ENCODE measurements around the gene ANK2. TPM values are rescaled to one million over a fixed set of nuclear protein-coding genes. Genes with fewer than 3 reads are reported as not detected.

Gene ANK2
- total RNA-seq, 1 donor from 2014 or later = 77.8 TPM

- H3K36me3 Mint-ChIP-seq (ENCODE audit: low read depth, unreplicated experiment) = no peaks in the 10 kb centered on the region
- DNase-seq (ENCODE audit: low read depth) = no peak
These were observed 104.8 kb downstream of the ANK2 start for GRCh38 chr4:113154281-113154680.

DNA sequence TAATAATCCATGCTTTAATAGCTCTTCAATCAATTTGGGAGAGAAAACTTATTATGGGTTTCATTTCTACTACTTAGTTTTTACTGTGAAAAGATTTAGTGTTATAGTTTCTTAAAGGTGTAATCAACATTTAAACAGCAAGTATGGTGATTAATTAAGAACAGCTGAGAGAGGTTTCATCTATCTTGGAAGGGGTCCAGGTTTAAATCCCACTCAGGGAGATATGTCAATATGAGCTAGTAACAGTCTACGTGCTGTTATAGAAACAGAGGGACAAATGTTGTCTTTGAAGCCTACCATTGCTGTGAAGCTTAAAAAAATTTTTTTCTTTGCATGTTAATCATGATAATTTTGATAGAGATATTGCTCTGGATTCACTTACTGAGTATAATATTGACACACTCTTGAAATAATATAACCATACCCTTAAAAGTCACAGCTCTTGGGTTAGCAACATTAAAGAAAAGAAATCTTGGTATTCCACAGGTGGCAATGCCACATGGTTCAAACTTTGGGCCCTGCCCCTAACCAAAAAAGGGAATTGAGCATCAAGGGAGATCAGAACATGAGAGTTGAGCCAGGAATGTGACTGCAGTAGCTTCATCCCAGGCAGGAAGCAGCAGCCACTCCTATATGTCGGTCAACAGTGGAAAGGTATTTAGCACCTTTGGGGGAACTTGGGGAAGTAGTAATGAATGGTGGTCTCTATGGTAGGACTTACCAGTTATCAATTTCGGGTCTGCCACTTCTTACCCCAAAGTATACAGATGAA lies 107.8 kb downstream of the ANK2 start:
- no peak overlapping the region for H3K4me3 Mint-ChIP-seq (ENCODE audit: unreplicated experiment)
- no peak overlapping the region for H3K27ac ChIP-seq (ENCODE audit: low read depth, low read length)

More at GRCh38 chr4:113154281-113154680, 104.8 kb downstream of the ANK2 start:
- Histone ChIP-seq H3K4me2 (ENCODE audit: low read length) (no peak overlapping the region), H3K79me2 (ENCODE audit: insufficient read depth, low read length) (no peaks in the 10 kb centered on the region), H2AFZ (ENCODE audit: low read depth, low read length) (no peak overlapping the region), H3K4me1 (ENCODE audit: insufficient read depth, low read length) (no peaks in the 10 kb centered on the region), H3K4me3 (ENCODE audit: insufficient read depth, low read depth, low read length) (no peak overlapping the region), H3K9me3 (ENCODE audit: insufficient read depth, low read depth, low read length) (no peaks in the 10 kb centered on the region), H3K27ac (ENCODE audit: low read depth, low read length) (no peak overlapping the region), H3K9ac (ENCODE audit: low read length) (no peak overlapping the region), H3K36me3 (ENCODE audit: insufficient read depth, low read length) (no peaks in the 10 kb centered on the region), H4K20me1 (ENCODE audit: insufficient read depth, low read length) (no peaks in the 10 kb centered on the region), H3K27me3 (ENCODE audit: insufficient read depth, low read length) (no peaks in the 10 kb centered on the region)
- Mint-ChIP-seq H3K9me3 (ENCODE audit: unreplicated experiment) (no peaks in the 10 kb centered on the region), H3K4me1 (ENCODE audit: low read depth, unreplicated experiment) (no peaks in the 10 kb centered on the region), H3K4me3 (ENCODE audit: unreplicated experiment) (no peak overlapping the region), H3K27ac (ENCODE audit: unreplicated experiment) (no peak overlapping the region), H3K27me3 (ENCODE audit: low read depth, unreplicated experiment) (no peaks in the 10 kb centered on the region)
- no peak for FAIRE-seq
- TF ChIP-seq, protein P1, sequence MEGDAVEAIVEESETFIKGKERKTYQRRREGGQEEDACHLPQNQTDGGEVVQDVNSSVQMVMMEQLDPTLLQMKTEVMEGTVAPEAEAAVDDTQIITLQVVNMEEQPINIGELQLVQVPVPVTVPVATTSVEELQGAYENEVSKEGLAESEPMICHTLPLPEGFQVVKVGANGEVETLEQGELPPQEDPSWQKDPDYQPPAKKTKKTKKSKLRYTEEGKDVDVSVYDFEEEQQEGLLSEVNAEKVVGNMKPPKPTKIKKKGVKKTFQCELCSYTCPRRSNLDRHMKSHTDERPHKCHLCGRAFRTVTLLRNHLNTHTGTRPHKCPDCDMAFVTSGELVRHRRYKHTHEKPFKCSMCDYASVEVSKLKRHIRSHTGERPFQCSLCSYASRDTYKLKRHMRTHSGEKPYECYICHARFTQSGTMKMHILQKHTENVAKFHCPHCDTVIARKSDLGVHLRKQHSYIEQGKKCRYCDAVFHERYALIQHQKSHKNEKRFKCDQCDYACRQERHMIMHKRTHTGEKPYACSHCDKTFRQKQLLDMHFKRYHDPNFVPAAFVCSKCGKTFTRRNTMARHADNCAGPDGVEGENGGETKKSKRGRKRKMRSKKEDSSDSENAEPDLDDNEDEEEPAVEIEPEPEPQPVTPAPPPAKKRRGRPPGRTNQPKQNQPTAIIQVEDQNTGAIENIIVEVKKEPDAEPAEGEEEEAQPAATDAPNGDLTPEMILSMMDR (IDR thresholded peaks at IDR 0.05; ENCODE audit: insufficient read depth, low read depth, low read length) = no peak
- no peak for TF ChIP-seq EZH2 (IDR thresholded peaks at IDR 0.05; ENCODE audit: insufficient read depth, low read length)

More for the DNA sequence above, 107.8 kb downstream of the ANK2 start:
- Histone ChIP-seq H4K20me1 (ENCODE audit: insufficient read depth, low read length) (no peaks in the 10 kb centered on the region), H3K79me2 (ENCODE audit: insufficient read depth, low read length) (no peaks in the 10 kb centered on the region), H3K4me2 (ENCODE audit: low read length) (no peak overlapping the region), H3K9ac (ENCODE audit: low read length) (no peak overlapping the region), H3K27me3 (ENCODE audit: insufficient read depth, low read length) (no peaks in the 10 kb centered on the region), H3K4me1 (ENCODE audit: insufficient read depth, low read length) (no peaks in the 10 kb centered on the region), H3K9me3 (ENCODE audit: insufficient read depth, low read depth, low read length) (no peaks in the 10 kb centered on the region), H2AFZ (ENCODE audit: low read depth, low read length) (no peak overlapping the region), H3K4me3 (ENCODE audit: insufficient read depth, low read depth, low read length) (no peak overlapping the region), H3K36me3 (ENCODE audit: insufficient read depth, low read length) (no peaks in the 10 kb centered on the region)
- Mint-ChIP-seq H3K27me3 (ENCODE audit: low read depth, unreplicated experiment) (no peaks in the 10 kb centered on the region), H3K36me3 (ENCODE audit: low read depth, unreplicated experiment) (no peaks in the 10 kb centered on the region), H3K27ac (ENCODE audit: unreplicated experiment) (no peak overlapping the region), H3K9me3 (ENCODE audit: unreplicated experiment) (no peaks in the 10 kb centered on the region), H3K4me1 (ENCODE audit: low read depth, unreplicated experiment) (peaks cover 3% of the 10 kb centered on the region)
- DNase-seq (ENCODE audit: low read depth) (no peak), FAIRE-seq (no peak)
- TF ChIP-seq EZH2 (IDR thresholded peaks at IDR 0.05; ENCODE audit: insufficient read depth, low read length) = no peak
- TF ChIP-seq, protein P1 (IDR thresholded peaks at IDR 0.05; ENCODE audit: insufficient read depth, low read depth, low read length) = no peak

All from astrocyte (in vitro differentiated cells and primary cell).